ENCODE results near the gene KERA. TPM values are rescaled to one million over a fixed set of nuclear protein-coding genes. Genes with fewer than 3 reads are reported as not detected.

KERA gene
- under 1 TPM in 1 of 3 donors, not detected in 2; 0.32 TPM for total RNA-seq
- long read RNA-seq, donor 1: 0 reads
- long read RNA-seq, donor 2: 0 reads

- ATAC-seq: no peak
These were observed at the start of gene KERA for GRCh38 chr12:91057368-91058165. Gene KERA (minus strand): TSS chr12:91058024. CDS start chr12:91056281, 1,743 bp downstream.

GRCh38 chr12:91106283-91106682 is 48.5 kb upstream of the KERA start:
- no peak for TF ChIP-seq CTCF (IDR thresholded peaks at IDR 0.05)
- Histone ChIP-seq H3K4me1 (ENCODE audit: low read depth) (no peaks in the 10 kb centered on the region), H3K36me3 (ENCODE audit: low read depth) (no peaks in the 10 kb centered on the region), H3K4me3 (no peak overlapping the region), H3K9me3 (no peaks in the 10 kb centered on the region)
- ATAC-seq (no peak), DNase-seq (no peak)
- intact Hi-C loops (cut with DNase I, micrococcal nuclease): no loop called here

More at GRCh38 chr12:91057368-91058165, at the start of gene KERA:
- no peak for TF ChIP-seq CTCF (IDR thresholded peaks at IDR 0.05)
- DNase-seq: no peak
- Histone ChIP-seq H3K4me1 (ENCODE audit: low read depth) (no peaks in the 10 kb centered on the region), H3K9me3 (no peaks in the 10 kb centered on the region), H3K36me3 (ENCODE audit: low read depth) (no peaks in the 10 kb centered on the region), H3K4me3 (no peak within 1 kb of the TSS)
- intact Hi-C loops (cut with DNase I, micrococcal nuclease): no loop called here

DNA sequence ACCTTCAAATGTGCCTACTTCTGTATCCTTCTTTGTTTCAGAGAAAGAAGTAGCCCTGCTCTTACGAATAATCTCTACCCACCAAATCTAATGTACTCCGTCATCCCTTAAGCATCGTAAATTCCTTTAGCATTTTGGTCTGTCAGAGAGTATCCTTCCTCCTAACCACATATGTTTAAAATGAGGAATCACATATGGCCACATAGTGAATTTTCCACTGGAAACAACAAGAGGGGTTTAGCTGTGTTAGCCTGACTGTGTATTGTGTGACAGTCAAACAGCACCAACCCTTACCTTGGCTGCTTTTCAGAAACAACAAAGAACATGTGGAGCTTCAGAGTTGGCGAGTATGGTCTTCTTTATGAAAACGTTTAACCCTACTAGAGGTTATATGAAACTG is 48.0 kb upstream of the KERA start:
- Histone ChIP-seq H3K4me1 (ENCODE audit: low read depth) (no peaks in the 10 kb centered on the region), H3K9me3 (no peaks in the 10 kb centered on the region), H3K4me3 (no peak overlapping the region), H3K36me3 (ENCODE audit: low read depth) (no peaks in the 10 kb centered on the region)
- intact Hi-C loops (cut with DNase I, micrococcal nuclease): no loop called here
- DNase-seq (no peak), ATAC-seq (no peak)
- no peak for TF ChIP-seq CTCF (IDR thresholded peaks at IDR 0.05)

DNA sequence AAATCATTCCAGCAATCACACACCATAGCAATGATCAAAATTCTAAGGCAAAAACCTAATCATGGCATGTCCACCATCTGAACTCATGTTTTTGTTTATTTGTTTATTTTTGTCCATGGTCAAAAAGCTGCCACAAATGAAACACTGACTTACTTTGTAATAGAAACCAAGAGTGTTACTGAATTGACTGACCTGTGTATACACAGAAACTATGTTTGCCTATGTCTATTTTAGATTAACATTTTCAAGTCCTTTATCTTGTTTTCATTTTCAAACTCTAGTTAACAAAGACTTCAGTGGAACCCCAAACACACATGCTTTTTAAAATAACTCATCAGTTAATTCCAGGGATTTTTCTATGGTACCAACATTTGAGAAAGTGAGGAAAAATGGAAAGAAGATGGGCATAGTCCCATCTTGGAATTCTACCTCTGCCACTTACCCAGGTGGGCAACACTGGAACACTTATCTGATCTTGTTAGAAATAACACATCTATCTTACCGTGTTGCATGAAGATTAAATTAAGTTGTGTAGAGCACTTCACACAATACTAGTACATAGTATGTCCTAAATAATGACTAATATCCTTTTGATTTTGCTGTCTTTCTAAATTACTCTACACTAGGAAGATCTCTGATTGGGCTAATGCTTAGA is 47.1 kb upstream of the KERA start:
- Histone ChIP-seq H3K9me3 (no peaks in the 10 kb centered on the region), H3K36me3 (ENCODE audit: low read depth) (no peaks in the 10 kb centered on the region), H3K4me1 (ENCODE audit: low read depth) (no peaks in the 10 kb centered on the region), H3K4me3 (no peak overlapping the region)
- ATAC-seq (no peak), DNase-seq (no peak)
- no peak for TF ChIP-seq CTCF (IDR thresholded peaks at IDR 0.05)
- intact Hi-C loops (cut with DNase I, micrococcal nuclease): no loop called here

- Histone ChIP-seq H3K9me3 (no peaks in the 10 kb centered on the region), H3K4me3 (no peak overlapping the region), H3K36me3 (ENCODE audit: low read depth) (no peaks in the 10 kb centered on the region), H3K4me1 (ENCODE audit: low read depth) (no peaks in the 10 kb centered on the region)
- TF ChIP-seq CTCF (IDR thresholded peaks at IDR 0.05): no peak
- intact Hi-C loops (cut with DNase I, micrococcal nuclease): no loop called here
- DNase-seq: no peak
- ATAC-seq: no peak
These were observed 45.8 kb upstream of the KERA start for GRCh38 chr12:91103624-91104023.

Data from mucosa of descending colon (tissue), 3 donors.